ENCODE results near the gene UBXN2A.

The UBXN2A gene

DNA sequence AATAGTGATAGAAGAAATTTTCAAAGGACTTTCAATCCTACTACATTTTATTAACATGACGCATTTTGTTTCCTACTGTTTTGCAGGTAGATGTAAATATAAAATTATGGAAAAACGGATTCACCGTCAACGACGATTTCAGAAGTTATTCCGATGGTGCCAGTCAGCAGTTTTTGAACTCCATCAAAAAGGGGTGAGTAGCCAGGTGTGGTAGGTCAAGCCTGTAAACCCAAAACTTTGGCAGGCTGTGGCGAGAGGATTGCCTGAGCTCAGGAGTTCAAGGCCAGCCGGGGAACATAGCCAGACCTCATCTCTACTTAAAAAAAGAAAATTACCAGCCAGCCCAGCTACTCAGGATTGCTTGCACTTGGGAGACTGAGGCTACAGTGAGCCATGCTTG lies 36.6 kb downstream of the UBXN2A start:
- H3K27ac ChIP-seq (replicated peaks) = no peak overlapping the region
- no peaks in the 10 kb centered on the region for H3K27me3 ChIP-seq (ENCODE audit: insufficient read depth, poor library complexity, severe bottlenecking)
- TF ChIP-seq POLR2AphosphoS5 (IDR thresholded peaks at IDR 0.05; ENCODE audit: low read depth) (no peak), SPI1 (IDR thresholded peaks at IDR 0.05; ENCODE audit: borderline replicate concordance, low read depth) (no peak), GABPA (IDR thresholded peaks at IDR 0.05; ENCODE audit: low read depth) (no peak)
- TF ChIP-seq, protein P1, sequence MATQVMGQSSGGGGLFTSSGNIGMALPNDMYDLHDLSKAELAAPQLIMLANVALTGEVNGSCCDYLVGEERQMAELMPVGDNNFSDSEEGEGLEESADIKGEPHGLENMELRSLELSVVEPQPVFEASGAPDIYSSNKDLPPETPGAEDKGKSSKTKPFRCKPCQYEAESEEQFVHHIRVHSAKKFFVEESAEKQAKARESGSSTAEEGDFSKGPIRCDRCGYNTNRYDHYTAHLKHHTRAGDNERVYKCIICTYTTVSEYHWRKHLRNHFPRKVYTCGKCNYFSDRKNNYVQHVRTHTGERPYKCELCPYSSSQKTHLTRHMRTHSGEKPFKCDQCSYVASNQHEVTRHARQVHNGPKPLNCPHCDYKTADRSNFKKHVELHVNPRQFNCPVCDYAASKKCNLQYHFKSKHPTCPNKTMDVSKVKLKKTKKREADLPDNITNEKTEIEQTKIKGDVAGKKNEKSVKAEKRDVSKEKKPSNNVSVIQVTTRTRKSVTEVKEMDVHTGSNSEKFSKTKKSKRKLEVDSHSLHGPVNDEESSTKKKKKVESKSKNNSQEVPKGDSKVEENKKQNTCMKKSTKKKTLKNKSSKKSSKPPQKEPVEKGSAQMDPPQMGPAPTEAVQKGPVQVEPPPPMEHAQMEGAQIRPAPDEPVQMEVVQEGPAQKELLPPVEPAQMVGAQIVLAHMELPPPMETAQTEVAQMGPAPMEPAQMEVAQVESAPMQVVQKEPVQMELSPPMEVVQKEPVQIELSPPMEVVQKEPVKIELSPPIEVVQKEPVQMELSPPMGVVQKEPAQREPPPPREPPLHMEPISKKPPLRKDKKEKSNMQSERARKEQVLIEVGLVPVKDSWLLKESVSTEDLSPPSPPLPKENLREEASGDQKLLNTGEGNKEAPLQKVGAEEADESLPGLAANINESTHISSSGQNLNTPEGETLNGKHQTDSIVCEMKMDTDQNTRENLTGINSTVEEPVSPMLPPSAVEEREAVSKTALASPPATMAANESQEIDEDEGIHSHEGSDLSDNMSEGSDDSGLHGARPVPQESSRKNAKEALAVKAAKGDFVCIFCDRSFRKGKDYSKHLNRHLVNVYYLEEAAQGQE (IDR thresholded peaks at IDR 0.05; ENCODE audit: insufficient replicate concordance, low read depth) = no peak
- TF ChIP-seq, protein P2, sequence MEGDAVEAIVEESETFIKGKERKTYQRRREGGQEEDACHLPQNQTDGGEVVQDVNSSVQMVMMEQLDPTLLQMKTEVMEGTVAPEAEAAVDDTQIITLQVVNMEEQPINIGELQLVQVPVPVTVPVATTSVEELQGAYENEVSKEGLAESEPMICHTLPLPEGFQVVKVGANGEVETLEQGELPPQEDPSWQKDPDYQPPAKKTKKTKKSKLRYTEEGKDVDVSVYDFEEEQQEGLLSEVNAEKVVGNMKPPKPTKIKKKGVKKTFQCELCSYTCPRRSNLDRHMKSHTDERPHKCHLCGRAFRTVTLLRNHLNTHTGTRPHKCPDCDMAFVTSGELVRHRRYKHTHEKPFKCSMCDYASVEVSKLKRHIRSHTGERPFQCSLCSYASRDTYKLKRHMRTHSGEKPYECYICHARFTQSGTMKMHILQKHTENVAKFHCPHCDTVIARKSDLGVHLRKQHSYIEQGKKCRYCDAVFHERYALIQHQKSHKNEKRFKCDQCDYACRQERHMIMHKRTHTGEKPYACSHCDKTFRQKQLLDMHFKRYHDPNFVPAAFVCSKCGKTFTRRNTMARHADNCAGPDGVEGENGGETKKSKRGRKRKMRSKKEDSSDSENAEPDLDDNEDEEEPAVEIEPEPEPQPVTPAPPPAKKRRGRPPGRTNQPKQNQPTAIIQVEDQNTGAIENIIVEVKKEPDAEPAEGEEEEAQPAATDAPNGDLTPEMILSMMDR (IDR thresholded peaks at IDR 0.05; ENCODE audit: insufficient read depth, low read length) = no peak
- no peak for DNase-seq (ENCODE audit: low read depth in 1 of 2, low spot score in 1 of 2)
- H3K4me3 ChIP-seq (replicated peaks; ENCODE audit: insufficient read depth, low read length) = no peak overlapping the region

DNA sequence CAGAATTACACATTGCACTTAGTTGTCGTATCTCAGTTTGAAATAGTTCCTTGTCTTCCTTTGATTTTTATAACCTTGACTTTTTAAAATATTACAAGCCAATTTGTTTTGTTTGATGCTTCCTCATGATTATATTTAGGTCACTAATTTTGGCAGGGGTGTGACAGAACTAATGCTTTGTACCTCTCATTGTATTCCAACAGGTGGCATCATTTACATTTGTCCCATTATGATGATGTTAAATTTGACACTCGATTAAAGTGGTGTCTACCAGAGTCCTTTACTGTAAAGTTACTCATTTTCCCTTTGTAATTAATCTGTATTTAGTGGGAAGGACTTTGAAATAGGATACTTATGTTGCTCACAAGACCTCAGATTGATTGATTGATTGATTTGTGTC lies 48.1 kb downstream of the UBXN2A start:
- TF ChIP-seq, protein P2 (IDR thresholded peaks at IDR 0.05; ENCODE audit: insufficient read depth, low read length) = peak; percentile 7
- no peak for TF ChIP-seq POLR2AphosphoS5 (IDR thresholded peaks at IDR 0.05; ENCODE audit: low read depth)
- Histone ChIP-seq H3K4me3 (replicated peaks; ENCODE audit: insufficient read depth, low read length) (no peak overlapping the region), H3K27me3 (ENCODE audit: insufficient read depth, poor library complexity, severe bottlenecking) (no peaks in the 10 kb centered on the region), H3K27ac (replicated peaks) (no peak overlapping the region)
- DNase-seq (ENCODE audit: low read depth in 1 of 2, low spot score in 1 of 2) = no peak

DNA sequence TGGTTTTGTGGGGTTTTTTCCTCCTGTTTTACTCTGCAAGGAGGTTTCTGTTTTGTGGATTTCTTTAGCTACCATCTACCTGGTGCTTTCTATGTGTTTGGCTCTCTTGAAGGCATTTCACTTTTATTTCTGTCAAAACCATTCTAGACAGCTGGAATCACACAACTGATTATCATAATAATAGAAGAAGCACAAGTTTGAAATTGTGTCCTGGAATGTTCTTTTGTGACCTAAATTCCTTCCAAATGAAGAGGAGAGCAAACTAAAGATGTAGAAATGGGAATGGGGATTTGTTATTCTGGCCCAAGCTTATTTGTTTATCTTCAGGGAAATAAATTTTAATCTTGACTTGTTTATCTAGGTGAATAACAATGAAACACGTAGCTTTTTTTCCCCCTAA lies 52.7 kb downstream of the UBXN2A start:
- Histone ChIP-seq H3K27me3 (ENCODE audit: insufficient read depth, poor library complexity, severe bottlenecking) (no peaks in the 10 kb centered on the region), H3K4me3 (replicated peaks; ENCODE audit: insufficient read depth, low read length) (no peak overlapping the region), H3K27ac (replicated peaks) (no peak overlapping the region)
- no peak for DNase-seq (ENCODE audit: low read depth in 1 of 2, low spot score in 1 of 2)
- TF ChIP-seq POLR2AphosphoS5 (IDR thresholded peaks at IDR 0.05; ENCODE audit: low read depth) (no peak), GABPA (IDR thresholded peaks at IDR 0.05; ENCODE audit: low read depth) (no peak), SPI1 (IDR thresholded peaks at IDR 0.05; ENCODE audit: borderline replicate concordance, low read depth) (no peak)
- TF ChIP-seq, protein P2 (IDR thresholded peaks at IDR 0.05; ENCODE audit: insufficient read depth, low read length) = no peak
- TF ChIP-seq, protein P1 (IDR thresholded peaks at IDR 0.05; ENCODE audit: insufficient replicate concordance, low read depth) = no peak

DNA sequence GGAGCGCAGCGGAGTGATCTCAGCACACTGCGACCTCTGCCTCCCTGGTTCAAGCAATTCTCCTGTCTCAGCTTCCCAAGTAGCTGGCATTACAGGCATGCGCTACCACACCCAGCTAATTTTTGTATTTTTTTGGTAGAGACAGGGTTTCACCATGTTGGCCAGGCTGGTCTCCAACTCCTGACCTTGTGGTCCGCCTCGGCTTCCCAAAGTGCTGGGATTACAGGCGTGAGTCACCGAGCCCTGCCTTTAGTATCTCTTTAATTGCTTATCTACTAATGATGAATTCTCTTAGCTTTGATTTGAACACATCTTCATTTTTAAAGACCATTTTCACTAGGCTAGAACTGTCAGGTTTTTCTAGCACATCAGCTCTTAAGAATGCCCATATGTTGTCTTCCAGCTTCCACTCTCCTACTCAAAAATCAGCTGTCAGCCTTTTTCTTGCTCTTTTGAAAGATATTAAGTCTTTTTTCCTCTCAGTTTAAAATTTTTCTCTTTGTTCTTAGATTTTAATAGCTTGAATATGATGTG lies 53.5 kb downstream of the UBXN2A start:
- TF ChIP-seq POLR2AphosphoS5 (IDR thresholded peaks at IDR 0.05; ENCODE audit: low read depth) = no peak
- TF ChIP-seq GABPA (IDR thresholded peaks at IDR 0.05; ENCODE audit: low read depth) = no peak
- TF ChIP-seq SPI1 (IDR thresholded peaks at IDR 0.05; ENCODE audit: borderline replicate concordance, low read depth) = no peak
- TF ChIP-seq, protein P2 (IDR thresholded peaks at IDR 0.05; ENCODE audit: insufficient read depth, low read length) = no peak
- H3K27ac ChIP-seq (replicated peaks) = no peak overlapping the region
- H3K4me3 ChIP-seq (replicated peaks; ENCODE audit: insufficient read depth, low read length) = no peak overlapping the region
- H3K27me3 ChIP-seq (ENCODE audit: insufficient read depth, poor library complexity, severe bottlenecking) = no peaks in the 10 kb centered on the region
- no peak for DNase-seq (ENCODE audit: low read depth in 1 of 2, low spot score in 1 of 2)
